Measurements from ENCODE around the gene JAK1.

The JAK1 gene

GRCh38 chr1:64842224-64842623 is 124.1 kb downstream of the JAK1 start:
- Histone ChIP-seq H3K4me3 (ENCODE audit: insufficient read depth in 1 of 2, low read depth in 1 of 2, low read length in 2 of 2) (no peak overlapping the region), H2BK5ac (ENCODE audit: low read depth, low read length, poor library complexity, severe bottlenecking) (no peak overlapping the region), H3K9ac (ENCODE audit: low read length) (peak overlapping the region; percentile 36), H4K91ac (ENCODE audit: low read length) (no peak overlapping the region), H3K79me1 (replicated peaks; ENCODE audit: low read length, poor library complexity, severe bottlenecking) (peaks cover 5% of the 10 kb centered on the region), H3K9me3 (ENCODE audit: control insufficient read depth, low read length) (no peaks in the 10 kb centered on the region), H3K4me2 (ENCODE audit: low read length, poor library complexity, severe bottlenecking) (no peak overlapping the region), H2BK12ac (ENCODE audit: low read length in 2 of 2) (no peak overlapping the region), H2AK5ac (ENCODE audit: low read length, severe bottlenecking) (no peak overlapping the region), H3K27ac (ENCODE audit: low read length, poor library complexity, severe bottlenecking) (no peak overlapping the region), H2BK120ac (ENCODE audit: low read depth, low read length) (no peak overlapping the region), H3K4ac (ENCODE audit: low read depth in 1 of 2, low read length in 2 of 2) (no peak overlapping the region), H3K18ac (ENCODE audit: low read depth in 1 of 2, low read length in 2 of 2) (no peak overlapping the region), H2BK15ac (ENCODE audit: low read depth, poor library complexity, severe bottlenecking) (no peak overlapping the region), H3K4me1 (ENCODE audit: control insufficient read depth, insufficient read depth, low read depth, low read length) (no peaks in the 10 kb centered on the region), H3K27me3 (ENCODE audit: control insufficient read depth in 1 of 2, insufficient read depth in 1 of 2, low read length in 2 of 2) (no peaks in the 10 kb centered on the region), H3K23ac (ENCODE audit: low read length in 2 of 2) (no peak overlapping the region), H3K14ac (ENCODE audit: low read length in 2 of 2) (no peak overlapping the region), H3K36me3 (ENCODE audit: control insufficient read depth in 1 of 2, insufficient read depth in 2 of 2, low read depth in 1 of 2, low read length in 2 of 2) (peaks cover 66 to 90% of the 10 kb centered on the region in 2 experiments), H2AFZ (ENCODE audit: low read depth, low read length) (no peak overlapping the region), H4K8ac (ENCODE audit: low read length) (no peak overlapping the region)
- WGBS: 97% methylated on average over 2 of the region's 2 CpGs
- no peak for DNase-seq

DNA sequence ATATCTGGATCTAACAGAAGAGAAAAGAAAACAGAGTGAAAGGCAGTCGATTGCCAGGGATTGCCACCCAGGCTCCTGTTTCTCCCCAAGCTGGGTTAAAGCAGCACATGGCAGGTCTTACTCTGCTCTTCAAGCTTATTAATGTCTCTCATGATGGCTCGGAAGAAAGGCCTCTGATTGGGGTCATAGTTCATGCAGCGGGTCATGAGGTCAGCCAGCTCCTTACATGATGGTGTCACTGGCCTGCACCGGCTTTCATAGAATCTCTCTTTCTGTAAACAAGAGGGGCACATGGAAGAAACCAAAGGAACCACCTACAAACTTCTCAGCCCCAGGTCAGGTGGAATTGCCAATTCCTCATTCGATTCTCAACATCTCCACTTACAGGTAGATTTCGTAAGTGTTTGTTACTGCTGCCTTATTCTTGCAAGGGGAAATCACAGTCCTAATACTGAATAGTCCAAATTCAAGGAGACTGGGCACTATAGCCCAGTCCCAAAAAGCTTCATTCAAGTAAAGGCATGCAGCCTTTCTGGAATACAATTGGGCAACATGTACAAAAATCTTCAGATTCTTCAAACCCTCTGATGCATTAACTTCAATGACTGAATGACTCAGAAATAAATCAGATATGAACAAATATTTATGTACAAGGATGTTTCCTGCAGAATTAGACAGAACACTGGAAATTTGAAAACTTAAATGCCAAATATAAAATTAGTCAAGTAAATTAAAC is 124.9 kb downstream of the JAK1 start:
- H3K36me3 ChIP-seq (ENCODE audit: control insufficient read depth in 1 of 2, insufficient read depth in 2 of 2, low read depth in 1 of 2, low read length in 2 of 2): peaks cover 71 to 90% of the 10 kb centered on the region in 2 experiments
- H2BK15ac ChIP-seq (ENCODE audit: low read depth, poor library complexity, severe bottlenecking): no peak overlapping the region
- WGBS: 63% methylated on average over 6 of the region's 6 CpGs
- H3K4me2 ChIP-seq (ENCODE audit: low read length, poor library complexity, severe bottlenecking): no peak overlapping the region
- H3K18ac ChIP-seq (ENCODE audit: low read depth in 1 of 2, low read length in 2 of 2): no peak overlapping the region
- no peak overlapping the region for H3K4me3 ChIP-seq (ENCODE audit: insufficient read depth in 1 of 2, low read depth in 1 of 2, low read length in 2 of 2)
- no peaks in the 10 kb centered on the region for H3K4me1 ChIP-seq (ENCODE audit: control insufficient read depth, insufficient read depth, low read depth, low read length)
- H3K27ac ChIP-seq (ENCODE audit: low read length, poor library complexity, severe bottlenecking): no peak overlapping the region
- no peak for DNase-seq
- no peak overlapping the region for H2BK5ac ChIP-seq (ENCODE audit: low read depth, low read length, poor library complexity, severe bottlenecking)
- peak overlapping the region; percentile 36 for H3K9ac ChIP-seq (ENCODE audit: low read length)
- H3K9me3 ChIP-seq (ENCODE audit: control insufficient read depth, low read length): no peaks in the 10 kb centered on the region
- H2AK5ac ChIP-seq (ENCODE audit: low read length, severe bottlenecking): no peak overlapping the region
- no peak overlapping the region for H3K14ac ChIP-seq (ENCODE audit: low read length in 2 of 2)
- no peak overlapping the region for H2AFZ ChIP-seq (ENCODE audit: low read depth, low read length)
- H3K79me1 ChIP-seq (replicated peaks; ENCODE audit: low read length, poor library complexity, severe bottlenecking): peaks cover 5% of the 10 kb centered on the region
- no peak overlapping the region for H2BK12ac ChIP-seq (ENCODE audit: low read length in 2 of 2)
- H2BK120ac ChIP-seq (ENCODE audit: low read depth, low read length): no peak overlapping the region
- H4K91ac ChIP-seq (ENCODE audit: low read length): no peak overlapping the region
- no peaks in the 10 kb centered on the region for H3K27me3 ChIP-seq (ENCODE audit: control insufficient read depth in 1 of 2, insufficient read depth in 1 of 2, low read length in 2 of 2)
- no peak overlapping the region for H4K8ac ChIP-seq (ENCODE audit: low read length)
- H3K4ac ChIP-seq (ENCODE audit: low read depth in 1 of 2, low read length in 2 of 2): no peak overlapping the region
- no peak overlapping the region for H3K23ac ChIP-seq (ENCODE audit: low read length in 2 of 2)

GRCh38 chr1:64839732-64840405 is 126.5 kb downstream of the JAK1 start:
- Histone ChIP-seq H3K4me1 (ENCODE audit: control insufficient read depth, insufficient read depth, low read depth, low read length) (peaks cover 1% of the 10 kb centered on the region), H3K36me3 (ENCODE audit: control insufficient read depth in 1 of 2, insufficient read depth in 2 of 2, low read depth in 1 of 2, low read length in 2 of 2) (peaks cover 58 to 90% of the 10 kb centered on the region in 2 experiments), H3K9ac (ENCODE audit: low read length) (no peak overlapping the region), H3K18ac (ENCODE audit: low read depth in 1 of 2, low read length in 2 of 2) (no peak overlapping the region), H3K27ac (ENCODE audit: low read length, poor library complexity, severe bottlenecking) (no peak overlapping the region), H3K4me2 (ENCODE audit: low read length, poor library complexity, severe bottlenecking) (no peak overlapping the region), H3K4ac (ENCODE audit: low read depth in 1 of 2, low read length in 2 of 2) (no peak overlapping the region), H3K23ac (ENCODE audit: low read length in 2 of 2) (no peak overlapping the region), H2BK120ac (ENCODE audit: low read depth, low read length) (no peak overlapping the region), H2AFZ (ENCODE audit: low read depth, low read length) (no peak overlapping the region), H3K27me3 (ENCODE audit: control insufficient read depth in 1 of 2, insufficient read depth in 1 of 2, low read length in 2 of 2) (no peaks in the 10 kb centered on the region), H2AK5ac (ENCODE audit: low read length, severe bottlenecking) (no peak overlapping the region), H3K4me3 (ENCODE audit: insufficient read depth in 1 of 2, low read depth in 1 of 2, low read length in 2 of 2) (no peak overlapping the region), H4K91ac (ENCODE audit: low read length) (no peak overlapping the region), H3K14ac (ENCODE audit: low read length in 2 of 2) (no peak overlapping the region), H3K79me1 (replicated peaks; ENCODE audit: low read length, poor library complexity, severe bottlenecking) (peaks cover 5% of the 10 kb centered on the region), H2BK15ac (ENCODE audit: low read depth, poor library complexity, severe bottlenecking) (no peak overlapping the region), H3K9me3 (ENCODE audit: control insufficient read depth, low read length) (no peaks in the 10 kb centered on the region), H4K8ac (ENCODE audit: low read length) (no peak overlapping the region), H2BK12ac (ENCODE audit: low read length in 2 of 2) (no peak overlapping the region), H2BK5ac (ENCODE audit: low read depth, low read length, poor library complexity, severe bottlenecking) (no peak overlapping the region)
- 95% methylated on average over 15 of the region's 15 CpGs for WGBS
- no peak for DNase-seq

DNA sequence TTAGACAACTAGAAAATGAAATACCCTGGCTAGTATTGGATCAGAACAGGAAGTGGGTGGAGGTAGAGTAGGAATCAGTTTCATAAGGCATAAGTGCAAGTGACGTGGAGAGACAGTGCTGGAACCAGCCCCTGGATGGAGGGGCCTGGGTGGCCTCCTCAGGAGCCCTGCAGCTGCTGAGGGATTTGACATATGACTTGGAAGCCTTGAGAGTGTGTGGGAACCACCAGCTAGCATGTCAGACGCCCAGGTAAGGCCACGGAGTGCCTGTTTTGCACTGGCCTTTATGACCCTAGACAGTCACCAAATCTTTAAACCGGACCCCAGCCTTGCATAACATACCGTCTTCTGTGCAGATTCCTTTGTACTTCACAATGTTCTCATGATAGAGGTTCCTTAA is 127.1 kb downstream of the JAK1 start:
- Histone ChIP-seq H3K4me3 (ENCODE audit: insufficient read depth in 1 of 2, low read depth in 1 of 2, low read length in 2 of 2) (no peak overlapping the region), H3K23ac (ENCODE audit: low read length in 2 of 2) (no peak overlapping the region), H2BK5ac (ENCODE audit: low read depth, low read length, poor library complexity, severe bottlenecking) (no peak overlapping the region), H3K14ac (ENCODE audit: low read length in 2 of 2) (no peak overlapping the region), H3K4me2 (ENCODE audit: low read length, poor library complexity, severe bottlenecking) (no peak overlapping the region), H3K4me1 (ENCODE audit: control insufficient read depth, insufficient read depth, low read depth, low read length) (peaks cover 1% of the 10 kb centered on the region), H3K79me1 (replicated peaks; ENCODE audit: low read length, poor library complexity, severe bottlenecking) (peaks cover 5% of the 10 kb centered on the region), H4K8ac (ENCODE audit: low read length) (no peak overlapping the region), H2AFZ (ENCODE audit: low read depth, low read length) (no peak overlapping the region), H2BK15ac (ENCODE audit: low read depth, poor library complexity, severe bottlenecking) (no peak overlapping the region), H3K4ac (ENCODE audit: low read depth in 1 of 2, low read length in 2 of 2) (no peak overlapping the region), H3K27me3 (ENCODE audit: control insufficient read depth in 1 of 2, insufficient read depth in 1 of 2, low read length in 2 of 2) (no peaks in the 10 kb centered on the region), H3K18ac (ENCODE audit: low read depth in 1 of 2, low read length in 2 of 2) (no peak overlapping the region), H3K27ac (ENCODE audit: low read length, poor library complexity, severe bottlenecking) (no peak overlapping the region), H2BK120ac (ENCODE audit: low read depth, low read length) (no peak overlapping the region), H3K9me3 (ENCODE audit: control insufficient read depth, low read length) (no peaks in the 10 kb centered on the region), H2BK12ac (ENCODE audit: low read length in 2 of 2) (no peak overlapping the region), H3K9ac (ENCODE audit: low read length) (no peak overlapping the region), H4K91ac (ENCODE audit: low read length) (no peak overlapping the region), H3K36me3 (ENCODE audit: control insufficient read depth in 1 of 2, insufficient read depth in 2 of 2, low read depth in 1 of 2, low read length in 2 of 2) (peaks cover 52 to 90% of the 10 kb centered on the region in 2 experiments), H2AK5ac (ENCODE audit: low read length, severe bottlenecking) (no peak overlapping the region)
- WGBS: 95% methylated on average over 5 of the region's 5 CpGs
- no peak for DNase-seq

Measured in mesenchymal stem cell (in vitro differentiated cells and primary cell).